WTC11 (cell line): ENCODE measurements around the gene EIF5. TPM values are rescaled to one million over a fixed set of nuclear protein-coding genes. Genes with fewer than 3 reads are reported as not detected.

Experiments
- ATF3 ChIP-seq: sonication (generic); formaldehyde crosslinking; conservative IDR thresholded peaks from 2 replicates; pipeline ENCODE4 v1.8.1; 2022; ENCODE audit warnings: mild to moderate bottlenecking, missing genetic modification reagents
- CREB1 ChIP-seq: sonication (generic); formaldehyde crosslinking; IDR thresholded peaks from 2 replicates; pipeline ENCODE4 v1.8.0; 2023; ENCODE audit warnings: mild to moderate bottlenecking, missing genetic modification reagents
- CTCF ChIP-seq: fragments of 200-600 bp; IDR thresholded peaks from 2 replicates; pipeline ENCODE4 v1.8.0; 2022; ENCODE audit warnings: antibody characterized with exemption
- E2F5 ChIP-seq: sonication (generic); formaldehyde crosslinking; IDR thresholded peaks from 2 replicates; pipeline ENCODE4 v1.8.1; 2022; ENCODE audit warnings: mild to moderate bottlenecking, moderate library complexity, missing genetic modification reagents
- ETV6 ChIP-seq: sonication (generic); formaldehyde crosslinking; IDR thresholded peaks from 2 replicates; pipeline ENCODE4 v1.8.1; 2022; ENCODE audit warnings: mild to moderate bottlenecking, missing genetic modification reagents
- KAT7 ChIP-seq: sonication (generic); formaldehyde crosslinking; IDR thresholded peaks from 2 replicates; pipeline ENCODE4 v1.8.1; 2023; ENCODE audit warnings: missing genetic modification reagents, mild to moderate bottlenecking, borderline replicate concordance
- NFATC4 ChIP-seq: fragments of 250-450 bp; sonication (Bioruptor Pico); IDR thresholded peaks from 2 replicates; pipeline ENCODE4 v1.9.0; 2021; ENCODE audit warnings: mild to moderate bottlenecking
- NFE2L1 ChIP-seq: sonication (generic); formaldehyde crosslinking; IDR thresholded peaks from 2 replicates; pipeline ENCODE4 v1.8.1; 2023; ENCODE audit warnings: missing genetic modification reagents
- NR3C1 ChIP-seq: sonication (generic); formaldehyde crosslinking; conservative IDR thresholded peaks from 2 replicates; pipeline ENCODE4 v1.8.1; 2023; ENCODE audit warnings: low read depth, mild to moderate bottlenecking, missing genetic modification reagents
- OVOL2 ChIP-seq: fragments of 250-450 bp; sonication (Bioruptor Pico); IDR thresholded peaks from 2 replicates; pipeline ENCODE4 v1.9.0; 2021; ENCODE audit warnings: mild to moderate bottlenecking, borderline replicate concordance
- PRDM15 ChIP-seq: sonication (generic); formaldehyde crosslinking; IDR thresholded peaks from 2 replicates; pipeline ENCODE4 v1.8.0; 2022; ENCODE audit warnings: missing genetic modification reagents
- PREB ChIP-seq: sonication (generic); formaldehyde crosslinking; IDR thresholded peaks from 2 replicates; pipeline ENCODE4 v1.8.1; 2022; ENCODE audit warnings: mild to moderate bottlenecking, missing genetic modification reagents, moderate library complexity, borderline replicate concordance
- RELA ChIP-seq: sonication (generic); formaldehyde crosslinking; IDR thresholded peaks from 2 replicates; pipeline ENCODE4 v1.8.1; 2022; ENCODE audit warnings: missing genetic modification reagents, mild to moderate bottlenecking, borderline replicate concordance
- RORB ChIP-seq: fragments of 250-450 bp; sonication (Bioruptor Pico); IDR thresholded peaks from 2 replicates; pipeline ENCODE4 v1.9.0; 2021; ENCODE audit warnings: mild to moderate bottlenecking
- SMAD3 ChIP-seq: sonication (generic); formaldehyde crosslinking; IDR thresholded peaks from 2 replicates; pipeline ENCODE4 v1.8.0; 2022; ENCODE audit warnings: missing genetic modification reagents, mild to moderate bottlenecking, borderline replicate concordance
- SMAD4 ChIP-seq: sonication (generic); formaldehyde crosslinking; IDR thresholded peaks from 2 replicates; pipeline ENCODE4 v1.8.0; 2022; ENCODE audit warnings: mild to moderate bottlenecking, missing genetic modification reagents
- TEAD1 ChIP-seq: sonication (generic); formaldehyde crosslinking; IDR thresholded peaks from 2 replicates; pipeline ENCODE4 v1.8.0; 2022; ENCODE audit warnings: mild to moderate bottlenecking, missing genetic modification reagents
- ZNF263 ChIP-seq: sonication (generic); formaldehyde crosslinking; IDR thresholded peaks from 2 replicates; pipeline ENCODE4 v1.8.1; 2022; ENCODE audit warnings: low read depth, mild to moderate bottlenecking, moderate library complexity, missing genetic modification reagents
- ZNF317 ChIP-seq: sonication (generic); formaldehyde crosslinking; IDR thresholded peaks from 2 replicates; pipeline ENCODE4 v1.8.1; 2023; ENCODE audit warnings: low read depth, mild to moderate bottlenecking, moderate library complexity, missing genetic modification reagents, borderline replicate concordance
- ZNF396 ChIP-seq: fragments of 250-450 bp; sonication (Bioruptor Pico); IDR thresholded peaks from 2 replicates; pipeline ENCODE4 v1.8.0; 2021; ENCODE audit warnings: mild to moderate bottlenecking, moderate library complexity, borderline replicate concordance
- total RNA-seq: library from RNA; stranded (reverse); gene quantifications from 3 replicates; pipeline ENCODE4 v1.2.3, GENCODE V29; 2021
- TF ChIP-seq, protein P1 (sequence below): sonication (generic); formaldehyde crosslinking; IDR thresholded peaks from 2 replicates; pipeline ENCODE4 v1.8.0; 2022; ENCODE audit warnings: mild to moderate bottlenecking, missing genetic modification reagents

Gene EIF5
- total RNA-seq, 1 experiment from 2014 or later, result 282 TPM

DNA sequence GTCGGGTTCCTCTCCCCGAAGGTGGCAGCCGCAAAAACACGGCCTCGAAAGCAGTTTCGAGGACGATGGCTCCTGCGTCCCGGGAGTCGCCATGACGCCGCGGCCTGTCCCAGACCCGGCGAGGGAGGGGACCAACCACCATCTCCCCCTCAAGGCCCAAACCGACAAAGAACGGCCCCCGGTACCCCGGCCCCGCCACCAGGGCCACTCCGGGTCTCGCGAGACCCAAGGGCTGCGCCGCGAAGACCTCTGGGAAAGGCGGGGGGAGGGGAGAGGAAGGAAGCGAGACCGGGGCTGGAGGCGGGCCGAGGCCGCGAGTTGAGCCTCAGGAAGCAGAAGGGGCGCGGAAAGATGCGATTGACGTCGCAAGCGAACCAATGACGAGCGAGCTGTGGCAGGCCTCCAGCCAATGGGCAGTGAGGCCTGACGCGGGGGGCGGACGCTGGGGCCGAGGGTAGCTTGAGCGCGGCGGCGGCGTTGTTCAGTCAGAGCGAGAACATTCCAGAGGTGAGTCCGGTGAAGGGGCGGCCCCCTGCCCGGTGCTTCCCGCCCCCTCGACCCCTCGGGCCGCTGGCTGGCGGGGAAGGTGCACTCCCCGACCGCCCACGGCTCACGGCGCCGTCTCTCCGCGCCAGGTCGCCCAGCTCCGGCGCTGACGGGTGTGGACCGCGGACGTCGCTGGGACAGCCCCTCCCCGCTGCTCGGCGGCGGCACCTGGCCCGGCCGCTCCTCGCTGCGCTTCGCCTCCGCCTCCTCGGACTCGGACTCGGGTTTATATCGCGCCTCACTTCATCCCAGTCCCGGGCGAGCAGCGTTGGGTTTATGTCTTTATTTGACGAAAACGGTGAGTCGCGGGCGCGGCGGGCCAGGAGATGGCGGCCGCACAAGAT, at the start of gene EIF5 (continued):
- TF ChIP-seq E2F5 (CRISPR knock-in tag) (0 out of 2 replicates have a peak, but pooled peaks have one; percentile 33), RELA (CRISPR knock-in tag) (no peak; the same call in 1 of the 2 replicates), ZNF263 (CRISPR knock-in tag) (peak; percentile 41; the same call in 1 of the 2 replicates), CREB1 (CRISPR knock-in tag) (no peak), CTCF (no peak), PREB (CRISPR knock-in tag) (peak; percentile 43; the same call in 1 of the 2 replicates), KAT7 (CRISPR knock-in tag) (peak; percentile 96; the same call in 1 of the 2 replicates), SMAD4 (CRISPR knock-in tag) (no peak), ETV6 (CRISPR knock-in tag) (peak; percentile 93), RORB (CRISPR knock-in tag) (no peak), ZNF317 (CRISPR knock-in tag) (no peak), TEAD1 (CRISPR knock-in tag) (peak; percentile 95), NFATC4 (CRISPR knock-in tag) (peak; percentile 82), SMAD3 (CRISPR knock-in tag) (no peak), NR3C1 (CRISPR knock-in tag) (no peak), NFE2L1 (CRISPR knock-in tag) (peak; percentile 8; the same call in 1 of the 2 replicates), ZNF396 (CRISPR knock-in tag) (no peak), OVOL2 (CRISPR knock-in tag) (peak; percentile 40; the same call in 1 of the 2 replicates), ATF3 (CRISPR knock-in tag) (no peak), PRDM15 (CRISPR knock-in tag) (no peak)
- TF ChIP-seq, protein P1, sequence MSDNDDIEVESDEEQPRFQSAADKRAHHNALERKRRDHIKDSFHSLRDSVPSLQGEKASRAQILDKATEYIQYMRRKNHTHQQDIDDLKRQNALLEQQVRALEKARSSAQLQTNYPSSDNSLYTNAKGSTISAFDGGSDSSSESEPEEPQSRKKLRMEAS (CRISPR knock-in tag), result peak; percentile 62
